Measurements from ENCODE around the gene LRPAP1. TPM values are rescaled to one million over a fixed set of nuclear protein-coding genes. Genes with fewer than 3 reads are reported as not detected.
"Not testable (repeated sequence)": the region's sequence is repeated elsewhere in the genome, so short reads cannot be mapped to it uniquely, and the experiment has no call there.

LRPAP1 gene
- total and polyA plus RNA-seq, 2 experiments from 2014 or later: 231 to 296 TPM

DNA sequence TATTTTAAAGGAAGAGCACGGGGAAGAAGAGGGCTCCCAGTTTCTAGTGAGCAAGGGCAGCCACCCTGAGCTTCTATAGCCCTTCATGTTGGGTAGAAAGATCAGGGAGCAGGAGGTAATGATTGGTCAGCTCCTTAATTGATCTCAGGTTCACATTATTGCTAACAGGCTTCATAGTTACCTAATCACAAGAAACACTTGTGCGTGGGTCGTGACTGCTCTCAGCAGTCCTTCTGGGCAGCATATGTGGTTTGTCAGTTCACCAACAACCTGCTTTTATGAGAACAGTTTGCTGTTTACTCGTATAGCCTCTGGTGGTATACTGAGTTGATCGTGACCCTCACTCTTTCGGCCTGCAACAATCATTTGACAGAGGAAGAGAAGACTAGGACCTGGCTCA lies 73.9 kb downstream of the LRPAP1 start:
- no peak for DNase-seq (ENCODE audit: low read depth in 1 of 2, low spot score in 1 of 2)
- no peak overlapping the region for H3K27ac ChIP-seq
- H3K4me3 ChIP-seq: no peak overlapping the region
- no peaks in the 10 kb centered on the region for H3K9me3 ChIP-seq (ENCODE audit: low read depth)
- H3K36me3 ChIP-seq: no peaks in the 10 kb centered on the region
- H3K27me3 ChIP-seq: no peaks in the 10 kb centered on the region
- H3K4me1 ChIP-seq (ENCODE audit: low read depth): no peaks in the 10 kb centered on the region
- TF ChIP-seq, protein P1, sequence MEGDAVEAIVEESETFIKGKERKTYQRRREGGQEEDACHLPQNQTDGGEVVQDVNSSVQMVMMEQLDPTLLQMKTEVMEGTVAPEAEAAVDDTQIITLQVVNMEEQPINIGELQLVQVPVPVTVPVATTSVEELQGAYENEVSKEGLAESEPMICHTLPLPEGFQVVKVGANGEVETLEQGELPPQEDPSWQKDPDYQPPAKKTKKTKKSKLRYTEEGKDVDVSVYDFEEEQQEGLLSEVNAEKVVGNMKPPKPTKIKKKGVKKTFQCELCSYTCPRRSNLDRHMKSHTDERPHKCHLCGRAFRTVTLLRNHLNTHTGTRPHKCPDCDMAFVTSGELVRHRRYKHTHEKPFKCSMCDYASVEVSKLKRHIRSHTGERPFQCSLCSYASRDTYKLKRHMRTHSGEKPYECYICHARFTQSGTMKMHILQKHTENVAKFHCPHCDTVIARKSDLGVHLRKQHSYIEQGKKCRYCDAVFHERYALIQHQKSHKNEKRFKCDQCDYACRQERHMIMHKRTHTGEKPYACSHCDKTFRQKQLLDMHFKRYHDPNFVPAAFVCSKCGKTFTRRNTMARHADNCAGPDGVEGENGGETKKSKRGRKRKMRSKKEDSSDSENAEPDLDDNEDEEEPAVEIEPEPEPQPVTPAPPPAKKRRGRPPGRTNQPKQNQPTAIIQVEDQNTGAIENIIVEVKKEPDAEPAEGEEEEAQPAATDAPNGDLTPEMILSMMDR (IDR thresholded peaks at IDR 0.05; ENCODE audit: low read depth, low read length): no peak

DNA sequence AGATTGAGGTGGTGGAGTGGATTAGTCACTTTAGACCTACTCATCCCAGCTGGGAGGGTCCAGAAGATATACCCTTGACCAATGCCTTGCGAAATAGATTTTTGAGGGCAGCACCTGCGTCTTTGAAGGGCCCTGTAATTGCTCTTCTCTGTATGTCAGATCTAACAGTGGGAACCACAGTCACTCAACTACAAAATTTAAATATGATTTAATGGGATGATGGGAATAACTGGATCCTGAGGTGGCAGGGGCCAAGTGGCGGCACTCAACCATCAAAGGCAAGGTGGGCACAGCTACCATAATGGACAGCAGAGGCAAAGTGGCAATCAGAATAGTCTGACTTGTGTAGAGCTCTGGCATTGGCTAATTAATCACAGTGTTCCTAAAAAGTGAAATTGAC lies 76.6 kb downstream of the LRPAP1 start:
- not testable (repeated sequence) for H3K27ac ChIP-seq; H3K27me3 ChIP-seq; H3K4me1 ChIP-seq (ENCODE audit: low read depth); DNase-seq (ENCODE audit: low read depth in 1 of 2, low spot score in 1 of 2); H3K4me3 ChIP-seq; H3K36me3 ChIP-seq; H3K9me3 ChIP-seq (ENCODE audit: low read depth)

Other genes starting within 250 kb of the LRPAP1 start
- gene RGS12, start 239.4 kb downstream of the LRPAP1 start, total RNA-seq: 26.8 and 40.1 TPM in 2 replicates
- gene RGS12, start 239.4 kb downstream of the LRPAP1 start, polyA plus RNA-seq: 45.0 and 51.6 TPM in 2 replicates
- 2.3 TPM in 2 replicates for gene HGFAC, start 90.5 kb downstream of the LRPAP1 start, total RNA-seq
- gene HGFAC, start 90.5 kb downstream of the LRPAP1 start, polyA plus RNA-seq: 1.5 and 2.0 TPM in 2 replicates
- gene DOK7, start 69.1 kb downstream of the LRPAP1 start, total RNA-seq: 14.3 and 18.0 TPM in 2 replicates
- 13.7 and 14.4 TPM in 2 replicates for gene DOK7, start 69.1 kb downstream of the LRPAP1 start, polyA plus RNA-seq
- gene ADRA2C, start 234.0 kb upstream of the LRPAP1 start, total RNA-seq: 8.5 and 11.4 TPM in 2 replicates
- 6.5 and 8.6 TPM in 2 replicates for gene ADRA2C, start 234.0 kb upstream of the LRPAP1 start, polyA plus RNA-seq